NCI-H82 treated with DMSO at 0.1 percent for 48 hours (cell line): ENCODE data around the gene PLA2G4B.
"Not testable (repeated sequence)": the region's sequence is repeated elsewhere in the genome, so short reads cannot be mapped to it uniquely, and the experiment has no call there.

Experiments used
- DNase-seq: peaks from one replicate; lab custom pipeline; 2025; ENCODE audit not compliant: unreplicated experiment; lab: John Stamatoyannopoulos, UW

Gene PLA2G4B

DNA sequence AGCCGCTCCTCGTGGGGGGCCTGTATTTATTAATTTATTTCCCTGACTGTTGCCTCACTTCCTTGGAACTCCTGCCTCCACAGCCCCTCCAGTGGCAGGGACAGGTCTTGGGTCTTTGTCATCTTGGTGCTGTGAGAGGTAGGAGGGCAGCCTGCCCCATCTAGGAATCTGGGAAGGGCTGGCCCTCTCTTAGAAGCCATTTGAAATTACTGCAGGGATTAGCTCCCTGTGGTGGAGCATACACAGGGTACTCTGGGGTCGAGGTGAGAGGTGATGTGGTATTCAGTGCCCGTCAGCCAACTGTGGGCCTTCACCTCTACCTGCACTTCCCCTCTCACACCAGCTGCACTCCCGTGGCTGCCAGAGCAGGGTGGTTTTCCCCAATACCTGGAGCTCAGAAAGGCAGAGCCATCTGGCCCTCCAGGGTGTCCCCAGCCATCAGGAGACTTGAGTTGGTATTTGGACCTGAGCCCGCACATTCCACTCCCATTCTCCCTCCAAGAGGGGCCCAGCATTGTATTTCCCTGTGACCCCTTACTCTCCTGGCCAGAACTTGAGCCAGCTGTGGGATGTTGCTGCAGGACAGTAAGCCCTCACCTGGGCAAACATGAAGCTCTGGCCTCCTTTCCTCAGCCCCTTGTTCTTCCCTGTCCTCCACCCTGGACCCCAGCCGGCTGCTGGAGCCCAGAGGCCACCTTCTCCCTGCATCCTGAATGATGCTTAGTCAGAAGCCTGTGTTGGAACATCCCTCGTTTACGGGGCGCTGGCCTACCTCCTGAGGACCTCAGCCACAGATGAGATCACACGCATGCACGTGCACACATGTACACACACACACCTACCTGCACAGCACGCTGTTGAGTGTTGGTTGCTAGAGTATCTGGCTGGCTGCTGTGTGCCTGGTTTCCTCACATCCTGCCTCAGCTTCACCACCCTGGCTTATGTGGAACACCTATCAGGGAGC is 12.8 kb upstream of the PLA2G4B start:
- no peak for DNase-seq

DNA sequence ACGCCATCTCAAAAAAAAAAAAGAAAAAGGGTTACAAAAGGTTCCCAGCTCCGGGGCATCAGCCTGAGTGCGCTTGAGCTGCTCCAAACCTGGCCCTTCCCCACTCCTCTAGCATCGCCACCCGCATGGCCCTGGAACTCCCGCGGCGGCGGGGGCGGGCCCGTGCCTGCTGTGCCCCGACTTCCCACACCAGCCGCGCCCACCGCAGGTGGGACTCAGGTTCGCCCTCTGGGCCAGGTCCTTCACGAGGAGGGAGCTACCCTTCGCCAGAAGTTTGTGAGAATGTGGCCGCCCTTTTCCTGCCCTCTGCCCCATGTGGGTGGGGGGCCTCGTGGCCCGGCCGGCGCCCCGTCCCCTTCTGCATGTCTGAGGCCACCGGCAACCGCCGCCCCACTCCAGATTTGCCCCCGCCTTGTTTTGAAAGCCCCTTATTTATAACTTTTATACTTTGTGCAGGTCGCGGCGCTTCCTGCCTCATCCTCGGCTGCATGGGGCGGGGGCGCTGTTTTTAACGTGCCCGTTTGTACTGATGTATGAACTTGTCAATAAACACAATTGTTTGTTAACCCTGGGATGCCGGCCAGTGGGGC is 11.3 kb upstream of the PLA2G4B start:
- DNase-seq, result no peak

GRCh38 chr15:41827880-41828806 is 10.5 kb upstream of the PLA2G4B start, which contains the start of gene JMJD7:
JMJD7 (plus strand) TSS chr15:41828092; CDS start chr15:41828125, 33 bp downstream.
- peak; percentile 51 for DNase-seq

DNA sequence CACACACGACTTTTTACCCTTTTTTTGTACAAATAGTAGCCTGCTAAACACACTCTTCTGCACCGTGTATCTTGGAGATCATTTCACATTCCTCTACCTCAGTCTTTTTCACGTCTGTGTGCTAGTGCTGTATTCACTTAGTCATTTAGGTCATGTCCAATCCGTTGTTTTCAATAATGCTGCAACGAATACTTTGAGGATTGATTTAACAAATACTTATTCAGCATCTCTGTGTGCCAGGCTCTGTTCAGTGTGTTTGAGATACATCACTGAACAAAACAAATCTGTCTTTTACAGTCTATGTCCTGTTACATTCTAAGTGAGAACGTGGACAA is 9.9 kb upstream of the PLA2G4B start:
- DNase-seq, result no peak

DNA sequence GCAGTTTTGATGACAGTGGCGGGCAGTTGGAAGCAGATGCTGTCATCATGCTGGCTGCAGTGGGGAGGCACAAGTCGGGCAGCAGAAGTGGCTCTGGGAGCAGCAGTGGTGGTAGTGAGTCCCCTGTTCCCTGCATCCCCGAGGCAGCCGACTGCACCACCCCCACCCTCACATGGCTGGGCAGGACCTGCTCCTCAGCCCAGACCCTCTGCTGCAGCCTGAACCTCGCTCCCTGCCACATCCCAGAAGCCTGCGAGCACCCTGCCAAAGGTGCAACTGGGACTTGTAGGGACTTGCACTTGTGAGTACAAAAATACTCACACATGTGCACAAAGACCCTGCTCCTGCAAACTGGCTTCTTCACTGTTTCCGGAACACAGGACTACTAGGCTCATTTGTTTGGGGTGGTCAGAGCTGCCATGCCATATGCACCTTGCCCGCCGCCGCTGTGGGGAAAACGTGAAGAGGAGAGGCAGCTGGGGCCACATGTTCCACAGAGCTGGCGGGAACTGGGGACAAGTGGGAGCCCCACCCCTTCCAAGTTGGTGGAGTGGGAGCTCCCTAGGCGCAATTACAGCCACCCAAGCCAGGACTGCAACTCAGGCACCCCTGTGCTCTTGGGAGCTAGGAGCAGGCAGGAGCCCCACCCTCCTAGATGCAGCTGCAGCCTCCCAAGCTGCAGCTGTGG is 8.5 kb upstream of the PLA2G4B start:
- DNase-seq, result no peak

DNA sequence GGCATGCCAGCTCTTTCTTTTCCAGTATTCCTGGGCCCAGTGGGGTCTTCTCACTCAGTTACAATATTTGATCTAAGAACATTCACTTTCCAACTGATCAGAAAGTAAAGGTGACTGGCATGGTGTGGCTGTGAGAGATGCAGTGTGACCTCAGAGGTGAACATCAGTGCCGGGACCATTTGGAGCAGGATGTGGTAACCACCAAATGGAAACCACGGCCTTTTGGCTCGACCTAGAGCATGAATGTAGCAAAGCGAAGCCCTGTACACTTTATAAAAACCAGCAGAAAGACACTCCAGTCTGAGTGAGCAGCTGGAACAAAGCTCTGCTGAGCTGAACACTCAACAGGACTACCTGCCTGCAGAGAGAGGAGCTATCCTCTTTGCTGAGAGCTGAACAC is 7.4 kb upstream of the PLA2G4B start:
- not testable (repeated sequence) for DNase-seq

GRCh38 chr15:41832208-41832607 is 6.4 kb upstream of the PLA2G4B start:
- no peak for DNase-seq

DNA sequence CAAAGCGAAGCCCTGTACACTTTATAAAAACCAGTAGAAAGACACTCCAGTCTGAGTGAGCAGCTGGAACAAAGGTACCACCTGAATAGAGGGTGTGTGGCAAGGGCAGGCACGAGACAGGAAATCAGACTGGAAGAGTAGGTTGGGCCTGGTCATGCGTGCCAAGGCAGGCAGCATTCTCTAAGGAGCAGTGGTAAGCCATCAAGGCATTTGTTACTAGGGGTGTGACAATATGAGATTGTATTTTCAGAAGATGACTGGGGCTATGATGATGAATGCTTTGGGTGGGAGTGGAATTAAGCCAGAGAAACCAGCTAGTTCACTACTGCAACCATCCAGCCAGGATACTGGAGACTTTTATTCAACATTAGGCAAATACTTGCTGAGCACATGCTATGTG is 5.8 kb upstream of the PLA2G4B start:
- DNase-seq, result no peak

GRCh38 chr15:41834096-41834495 is 4.6 kb upstream of the PLA2G4B start:
- no peak for DNase-seq

DNA sequence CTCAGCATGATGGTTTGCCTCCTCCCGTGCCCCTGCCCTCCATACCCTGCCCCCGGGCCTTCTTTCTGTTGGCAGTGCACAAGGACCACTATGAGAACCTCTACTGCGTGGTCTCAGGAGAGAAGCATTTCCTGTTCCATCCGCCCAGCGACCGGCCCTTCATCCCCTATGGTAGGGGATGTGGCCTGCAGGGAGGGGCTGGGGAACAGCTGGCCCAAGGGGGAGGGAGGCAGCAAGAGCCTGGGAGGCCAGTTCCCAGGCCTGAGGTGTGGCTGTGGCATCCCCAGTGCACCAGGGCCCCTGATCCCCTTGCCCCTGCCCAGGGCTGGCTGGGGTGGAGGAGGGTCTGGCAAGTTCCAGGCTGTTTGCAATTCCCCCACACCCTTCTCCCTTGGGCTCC is 2.6 kb upstream of the PLA2G4B start:
- no peak for DNase-seq

DNA sequence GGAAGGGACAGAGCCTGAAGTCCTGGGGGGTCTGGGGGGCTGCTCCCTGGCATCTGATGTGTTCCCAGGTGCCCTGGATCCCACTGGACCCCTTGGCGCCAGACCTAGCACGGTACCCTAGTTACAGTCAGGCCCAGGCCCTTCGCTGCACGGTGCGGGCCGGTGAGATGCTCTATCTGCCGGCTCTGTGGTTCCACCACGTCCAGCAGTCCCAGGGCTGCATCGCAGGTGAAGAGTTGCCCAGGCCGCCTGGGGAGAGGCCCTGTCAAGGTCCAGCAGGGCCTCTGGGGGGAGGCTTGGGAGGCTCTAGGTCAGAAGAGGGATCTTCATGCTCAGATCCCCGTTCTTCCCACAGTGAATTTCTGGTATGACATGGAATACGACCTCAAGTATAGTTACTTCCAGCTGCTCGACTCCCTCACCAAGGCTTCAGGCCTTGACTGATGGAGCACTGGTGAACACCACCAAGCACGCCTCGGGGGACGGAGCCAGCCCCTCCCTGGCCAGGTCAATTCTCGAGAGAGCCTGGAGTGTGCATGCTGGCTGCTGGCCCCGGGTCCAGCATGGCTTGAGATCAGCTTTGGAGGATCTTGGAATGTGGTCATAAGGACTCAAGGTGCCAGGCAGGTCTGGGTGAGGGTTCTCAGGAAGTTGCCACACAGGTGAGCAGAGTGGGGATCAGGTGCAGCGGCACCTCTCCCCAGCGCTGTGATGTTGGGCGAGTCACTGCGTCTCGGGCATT is 1.8 kb upstream of the PLA2G4B start:
- no peak for DNase-seq

DNA sequence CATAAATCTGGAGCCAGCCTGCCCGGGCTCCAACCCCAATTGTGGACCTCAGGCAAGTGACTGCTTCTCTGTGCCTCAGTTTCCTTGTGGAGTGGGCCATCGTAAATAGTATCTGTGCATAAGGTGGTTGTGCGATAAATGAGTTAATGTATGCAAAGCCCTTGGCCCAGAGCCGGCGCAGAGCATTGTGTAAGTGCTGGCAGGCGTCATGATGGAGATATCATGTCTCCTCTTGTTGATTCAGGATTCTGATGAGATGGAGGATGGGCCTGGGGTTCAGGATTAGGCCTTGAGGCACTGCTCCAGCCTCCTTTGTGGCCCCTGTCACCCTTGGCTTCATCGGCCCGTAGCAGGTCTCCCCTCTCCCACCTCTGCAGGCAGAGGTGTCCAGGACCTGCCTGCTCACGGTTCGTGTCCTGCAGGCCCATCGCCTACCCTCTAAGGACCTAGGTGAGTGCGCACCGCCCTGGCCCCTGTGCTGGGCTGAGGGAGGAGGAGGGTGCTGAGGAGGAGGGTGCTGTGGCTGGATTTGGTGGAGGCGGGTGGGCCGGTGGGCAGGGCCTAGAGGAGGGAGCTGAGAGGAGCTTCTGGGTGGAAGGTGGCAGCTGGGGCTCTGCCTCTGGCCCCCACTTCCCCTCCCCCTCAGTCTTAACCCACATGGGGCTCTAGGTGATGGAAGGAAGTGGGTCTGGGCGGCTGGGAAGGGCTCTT is 1.3 kb downstream of the PLA2G4B start:
- DNase-seq, result no peak

DNA sequence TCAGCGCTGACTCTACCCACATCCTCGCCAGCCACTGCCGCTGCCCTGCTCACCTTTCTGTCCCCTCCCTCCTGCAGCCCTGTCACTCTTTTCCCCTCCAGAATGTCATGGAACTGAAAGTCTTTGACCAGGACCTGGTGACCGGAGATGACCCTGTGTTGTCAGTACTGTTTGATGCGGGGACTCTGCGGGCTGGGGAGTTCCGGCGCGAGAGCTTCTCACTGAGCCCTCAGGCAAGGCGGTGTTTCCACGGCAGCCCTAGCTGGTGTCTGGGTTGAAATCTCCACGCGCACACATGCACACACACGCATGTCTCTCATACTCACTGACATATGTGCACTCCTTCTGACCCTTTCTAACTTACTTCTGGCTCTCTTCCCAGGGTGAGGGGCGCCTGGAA is 2.0 kb downstream of the PLA2G4B start:
- no peak for DNase-seq

DNA sequence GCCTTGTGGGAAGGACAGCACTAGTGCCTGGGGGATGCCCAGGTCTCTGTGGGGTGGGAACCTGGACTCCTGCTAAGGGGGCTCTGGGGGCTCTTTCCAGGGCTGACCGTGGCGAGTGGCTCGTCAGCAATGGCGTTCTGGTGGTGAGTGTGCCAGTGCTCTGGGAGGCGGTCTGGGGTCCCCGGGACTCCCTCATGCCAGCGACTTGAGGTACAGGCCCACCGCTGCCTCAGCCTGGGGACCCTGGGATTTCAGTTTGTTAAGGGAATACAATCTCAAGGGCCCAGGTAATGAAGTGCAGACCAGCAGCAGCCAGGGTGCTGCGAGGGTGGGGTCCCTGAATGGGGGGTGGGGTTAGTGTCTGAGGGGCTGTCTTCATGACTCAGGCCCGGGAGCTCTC is 2.5 kb downstream of the PLA2G4B start:
- DNase-seq, result no peak

GRCh38 chr15:41842229-41842628 is 3.6 kb downstream of the PLA2G4B start:
- no peak for DNase-seq

DNA sequence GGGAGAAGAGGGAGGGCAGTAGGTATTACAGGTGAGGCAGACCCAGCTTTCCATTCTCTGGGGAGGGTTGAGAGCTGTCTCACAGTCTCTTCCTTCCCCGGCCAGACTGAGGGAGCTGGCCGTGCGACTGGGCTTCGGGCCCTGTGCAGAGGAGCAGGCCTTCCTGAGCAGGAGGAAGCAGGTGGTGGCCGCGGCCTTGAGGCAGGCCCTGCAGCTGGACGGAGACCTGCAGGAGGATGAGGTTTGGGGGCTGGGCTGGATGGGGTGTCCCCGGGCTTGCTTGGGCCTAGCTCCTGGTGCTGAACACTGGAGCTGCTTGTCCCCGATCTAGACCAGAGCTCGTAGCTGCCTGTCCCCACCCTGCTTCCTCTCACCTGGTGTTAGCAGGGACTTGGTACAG is 4.9 kb downstream of the PLA2G4B start:
- DNase-seq, result no peak

GRCh38 chr15:41844814-41845213 is 6.2 kb downstream of the PLA2G4B start:
- DNase-seq, result no peak

DNA sequence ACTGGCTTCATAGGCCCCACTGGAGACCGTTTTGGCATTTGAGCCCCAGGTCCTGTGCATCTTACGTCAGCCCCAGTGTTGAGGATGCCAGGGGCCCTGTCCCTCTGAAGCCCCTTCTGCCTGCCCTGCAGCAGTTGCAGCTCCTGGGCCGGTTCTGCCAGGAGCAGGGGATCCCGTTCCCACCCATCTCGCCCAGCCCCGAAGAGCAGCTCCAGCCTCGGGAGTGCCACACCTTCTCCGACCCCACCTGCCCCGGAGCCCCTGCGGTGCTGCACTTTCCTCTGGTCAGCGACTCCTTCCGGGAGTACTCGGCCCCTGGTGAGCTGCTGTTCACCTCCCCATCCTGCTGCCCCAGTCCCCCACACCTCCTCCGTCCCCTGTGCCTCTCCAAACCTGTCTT is 8.6 kb downstream of the PLA2G4B start:
- DNase-seq, result no peak

GRCh38 chr15:41847981-41848380 is 9.3 kb downstream of the PLA2G4B start:
- DNase-seq, result no peak

DNA sequence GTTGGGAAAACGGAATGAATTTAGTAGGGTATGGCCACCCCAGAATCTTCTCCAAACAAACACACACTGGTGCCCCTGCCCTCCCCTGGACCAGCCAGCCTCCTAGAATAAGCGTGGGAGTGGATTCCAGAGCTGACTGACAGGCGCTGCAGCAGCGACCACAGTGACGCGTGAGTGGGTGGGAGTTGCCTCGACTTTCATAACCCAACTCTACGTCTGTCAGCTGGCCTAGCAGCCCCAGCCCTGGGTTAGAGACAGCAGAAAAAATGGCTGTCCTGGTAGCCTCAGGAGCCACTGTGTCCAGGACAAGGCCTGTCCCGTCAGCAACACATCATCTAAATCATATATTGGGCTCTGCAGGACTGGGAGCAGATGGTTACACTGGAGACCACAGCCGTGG is 10.0 kb downstream of the PLA2G4B start:
- no peak for DNase-seq
